DOHH2 (cell line): ENCODE data around the gene RMI1.

Source experiments
- CTCF ChIP-seq: fragments of 200-600 bp; sonication (generic); IDR thresholded peaks from one replicate; pipeline ENCODE4 v1.5.1; 2014; ENCODE audit warnings: antibody characterized with exemption, mild to moderate bottlenecking, low read depth, low read length; ENCODE audit not compliant: poor library complexity, severe bottlenecking
- EZH2phosphoT487 ChIP-seq: fragments of 200-600 bp; sonication (generic); IDR thresholded peaks from 2 replicates; pipeline ENCODE4 v1.6.1; 2017; ENCODE audit warnings: borderline replicate concordance, mild to moderate bottlenecking, antibody characterized with exemption, low read length, moderate library complexity, mixed read lengths

- TF ChIP-seq CTCF: no peak
- TF ChIP-seq EZH2phosphoT487: no peak
These were observed 18.4 kb upstream of the RMI1 start for GRCh38 chr9:83962165-83962564.
